SK-N-SH treated with all-trans-retinoic acid at 6 μM for 48 hours (cell line): ENCODE data around the gene KCNH3.

Experiments used
- ATAC-seq: fragments of 200-7000 bp; cut with Tn5 transposase; 3 replicates; pipeline ENCODE4 v1.9.1; 2020; ENCODE audit warnings: mild to moderate bottlenecking, moderate library complexity
- ARNTL ChIP-seq: fragments of 450-650 bp; formaldehyde crosslinking; IDR thresholded peaks from 2 replicates; pipeline ENCODE4 v1.5.0; 2020; ENCODE audit warnings: low read depth, mild to moderate bottlenecking, moderate library complexity, borderline replicate concordance
- BACH2 ChIP-seq: fragments of 250-450 bp; sonication (Bioruptor Pico); IDR thresholded peaks from 2 replicates; pipeline ENCODE4 v1.9.0; 2021; ENCODE audit warnings: mild to moderate bottlenecking, borderline replicate concordance
- CSDC2 ChIP-seq: fragments of 250-450 bp; sonication (Bioruptor Pico); IDR thresholded peaks from 2 replicates; pipeline ENCODE4 v1.5.0; 2020; ENCODE audit warnings: mild to moderate bottlenecking, moderate library complexity
- ISL1 ChIP-seq: fragments of 250-450 bp; sonication (Bioruptor Pico); IDR thresholded peaks from 2 replicates; pipeline ENCODE4 v2.1.2; 2022; ENCODE audit warnings: mild to moderate bottlenecking, moderate library complexity
- OSR1 ChIP-seq: fragments of 250-450 bp; sonication (Bioruptor Pico); IDR thresholded peaks from 2 replicates; pipeline ENCODE4 v1.8.0; 2022; ENCODE audit warnings: moderate library complexity, mild to moderate bottlenecking, inconsistent platforms
- PPARA ChIP-seq: fragments of 250-450 bp; sonication (Bioruptor Pico); IDR thresholded peaks from 2 replicates; pipeline ENCODE4 v1.5.0; 2020; ENCODE audit warnings: mild to moderate bottlenecking, borderline replicate concordance
- TCF4 ChIP-seq: fragments of 250-450 bp; sonication (Bioruptor Pico); IDR thresholded peaks from 2 replicates; pipeline ENCODE4 v1.8.0; 2021; ENCODE audit warnings: mild to moderate bottlenecking, moderate library complexity, borderline replicate concordance
- TOX ChIP-seq: fragments of 250-450 bp; sonication (Bioruptor Pico); IDR thresholded peaks from 2 replicates; pipeline ENCODE4 v1.8.0; 2021; ENCODE audit warnings: mild to moderate bottlenecking, moderate library complexity, borderline replicate concordance
- ZC3H10 ChIP-seq: fragments of 250-450 bp; sonication (Bioruptor Pico); IDR thresholded peaks from 2 replicates; pipeline ENCODE4 v1.5.1; 2021; ENCODE audit warnings: mild to moderate bottlenecking, moderate library complexity
- ZFP3 ChIP-seq: fragments of 250-450 bp; sonication (Bioruptor Pico); IDR thresholded peaks from 2 replicates; pipeline ENCODE4 v1.5.0; 2020; ENCODE audit warnings: mild to moderate bottlenecking, moderate library complexity
- ZFP30 ChIP-seq: fragments of 450-650 bp; formaldehyde crosslinking; IDR thresholded peaks from 2 replicates; pipeline ENCODE4 v1.5.0; 2022; ENCODE audit warnings: mild to moderate bottlenecking, moderate library complexity
- ZNF565 ChIP-seq: fragments of 450-650 bp; formaldehyde crosslinking; conservative IDR thresholded peaks from 2 replicates; pipeline ENCODE4 v1.5.0; 2020; ENCODE audit warnings: low read depth, mild to moderate bottlenecking, moderate library complexity
- ZNF70 ChIP-seq: fragments of 450-650 bp; formaldehyde crosslinking; IDR thresholded peaks from 2 replicates; pipeline ENCODE4 v1.5.0; 2020; ENCODE audit warnings: mild to moderate bottlenecking, moderate library complexity
- TF ChIP-seq, protein P1 (sequence below): fragments of 250-450 bp; sonication (Bioruptor Pico); IDR thresholded peaks from 2 replicates; pipeline ENCODE4 v1.5.0; 2020; ENCODE audit warnings: mild to moderate bottlenecking, moderate library complexity
- TF ChIP-seq, protein P2 (sequence below): fragments of 250-450 bp; sonication (Bioruptor Pico); IDR thresholded peaks from 2 replicates; pipeline ENCODE4 v1.8.0; 2020; ENCODE audit warnings: mild to moderate bottlenecking, moderate library complexity, borderline replicate concordance
- TF ChIP-seq, protein P3 (sequence below): fragments of 250-450 bp; sonication (Bioruptor Pico); IDR thresholded peaks from 2 replicates; pipeline ENCODE4 v1.5.1; 2020; ENCODE audit warnings: low read depth, mild to moderate bottlenecking, moderate library complexity
- TF ChIP-seq, protein P4 (sequence below): fragments of 250-450 bp; sonication (Bioruptor Pico); IDR thresholded peaks from 2 replicates; pipeline ENCODE4 v1.5.1; 2021; ENCODE audit warnings: mild to moderate bottlenecking, moderate library complexity
- TF ChIP-seq, protein P5 (sequence below): fragments of 250-450 bp; sonication (Bioruptor Pico); IDR thresholded peaks from 2 replicates; pipeline ENCODE4 v1.8.0; 2021; ENCODE audit warnings: low read depth, mild to moderate bottlenecking, moderate library complexity, borderline replicate concordance

Gene KCNH3

DNA sequence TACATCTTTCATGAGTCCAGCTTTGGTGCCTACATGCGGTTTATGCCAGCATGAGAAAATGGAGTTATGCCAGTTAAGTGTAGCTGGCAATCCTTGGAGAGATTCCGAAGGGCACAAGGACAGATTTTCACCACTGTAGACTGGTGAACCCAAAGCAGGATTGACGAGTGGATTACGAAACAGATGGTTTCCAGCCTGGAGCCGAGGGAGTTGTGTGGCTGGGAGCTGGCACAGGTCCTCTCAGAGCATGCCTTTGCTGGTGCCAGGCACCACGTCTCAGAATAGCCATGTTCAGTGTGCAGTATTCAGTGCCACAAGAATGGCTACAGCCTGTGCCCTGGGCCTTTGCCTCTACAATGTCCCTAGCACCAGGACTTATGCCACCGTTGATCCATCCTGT, 13.2 kb downstream of the KCNH3 start:
- no peak for ATAC-seq

DNA sequence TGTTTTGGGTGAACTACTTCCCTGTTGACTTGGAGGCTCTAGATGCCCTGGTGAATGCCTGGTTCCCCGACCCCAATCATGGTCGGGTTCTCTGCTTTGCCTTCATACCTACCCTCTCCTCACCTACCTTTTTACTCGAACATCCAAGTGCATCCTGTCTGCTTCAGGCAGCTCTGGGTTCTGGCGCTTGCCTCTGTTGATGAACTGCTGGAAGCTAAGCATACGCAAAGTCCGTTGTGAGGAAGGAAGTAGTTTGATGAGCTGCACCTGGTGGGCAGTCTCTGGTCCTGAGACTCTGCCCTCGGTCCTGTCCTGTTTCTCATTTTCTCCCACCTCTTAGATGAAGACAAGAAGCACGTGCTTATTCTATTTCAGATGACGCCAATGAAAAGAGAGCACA, 13.6 kb downstream of the KCNH3 start:
- ATAC-seq: no peak
- TF ChIP-seq, protein P1, sequence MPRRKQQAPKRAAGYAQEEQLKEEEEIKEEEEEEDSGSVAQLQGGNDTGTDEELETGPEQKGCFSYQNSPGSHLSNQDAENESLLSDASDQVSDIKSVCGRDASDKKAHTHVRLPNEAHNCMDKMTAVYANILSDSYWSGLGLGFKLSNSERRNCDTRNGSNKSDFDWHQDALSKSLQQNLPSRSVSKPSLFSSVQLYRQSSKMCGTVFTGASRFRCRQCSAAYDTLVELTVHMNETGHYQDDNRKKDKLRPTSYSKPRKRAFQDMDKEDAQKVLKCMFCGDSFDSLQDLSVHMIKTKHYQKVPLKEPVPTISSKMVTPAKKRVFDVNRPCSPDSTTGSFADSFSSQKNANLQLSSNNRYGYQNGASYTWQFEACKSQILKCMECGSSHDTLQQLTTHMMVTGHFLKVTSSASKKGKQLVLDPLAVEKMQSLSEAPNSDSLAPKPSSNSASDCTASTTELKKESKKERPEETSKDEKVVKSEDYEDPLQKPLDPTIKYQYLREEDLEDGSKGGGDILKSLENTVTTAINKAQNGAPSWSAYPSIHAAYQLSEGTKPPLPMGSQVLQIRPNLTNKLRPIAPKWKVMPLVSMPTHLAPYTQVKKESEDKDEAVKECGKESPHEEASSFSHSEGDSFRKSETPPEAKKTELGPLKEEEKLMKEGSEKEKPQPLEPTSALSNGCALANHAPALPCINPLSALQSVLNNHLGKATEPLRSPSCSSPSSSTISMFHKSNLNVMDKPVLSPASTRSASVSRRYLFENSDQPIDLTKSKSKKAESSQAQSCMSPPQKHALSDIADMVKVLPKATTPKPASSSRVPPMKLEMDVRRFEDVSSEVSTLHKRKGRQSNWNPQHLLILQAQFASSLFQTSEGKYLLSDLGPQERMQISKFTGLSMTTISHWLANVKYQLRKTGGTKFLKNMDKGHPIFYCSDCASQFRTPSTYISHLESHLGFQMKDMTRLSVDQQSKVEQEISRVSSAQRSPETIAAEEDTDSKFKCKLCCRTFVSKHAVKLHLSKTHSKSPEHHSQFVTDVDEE: no peak
- TF ChIP-seq, protein P2, sequence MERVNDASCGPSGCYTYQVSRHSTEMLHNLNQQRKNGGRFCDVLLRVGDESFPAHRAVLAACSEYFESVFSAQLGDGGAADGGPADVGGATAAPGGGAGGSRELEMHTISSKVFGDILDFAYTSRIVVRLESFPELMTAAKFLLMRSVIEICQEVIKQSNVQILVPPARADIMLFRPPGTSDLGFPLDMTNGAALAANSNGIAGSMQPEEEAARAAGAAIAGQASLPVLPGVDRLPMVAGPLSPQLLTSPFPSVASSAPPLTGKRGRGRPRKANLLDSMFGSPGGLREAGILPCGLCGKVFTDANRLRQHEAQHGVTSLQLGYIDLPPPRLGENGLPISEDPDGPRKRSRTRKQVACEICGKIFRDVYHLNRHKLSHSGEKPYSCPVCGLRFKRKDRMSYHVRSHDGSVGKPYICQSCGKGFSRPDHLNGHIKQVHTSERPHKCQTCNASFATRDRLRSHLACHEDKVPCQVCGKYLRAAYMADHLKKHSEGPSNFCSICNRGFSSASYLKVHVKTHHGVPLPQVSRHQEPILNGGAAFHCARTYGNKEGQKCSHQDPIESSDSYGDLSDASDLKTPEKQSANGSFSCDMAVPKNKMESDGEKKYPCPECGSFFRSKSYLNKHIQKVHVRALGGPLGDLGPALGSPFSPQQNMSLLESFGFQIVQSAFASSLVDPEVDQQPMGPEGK (CRISPR knock-in tag): no peak
- TF ChIP-seq, all 23 proteins: peak for 0

More for the DNA sequence above, 13.2 kb downstream of the KCNH3 start:
- TF ChIP-seq ZC3H10 (no peak), ZFP3 (CRISPR knock-in tag) (no peak), ZNF565 (CRISPR knock-in tag) (no peak), ARNTL (no peak), ISL1 (CRISPR knock-in tag) (no peak), ZFP30 (no peak), TCF4 (CRISPR knock-in tag) (no peak), PPARA (CRISPR knock-in tag) (no peak), OSR1 (CRISPR knock-in tag) (no peak), BACH2 (CRISPR knock-in tag) (no peak), ZNF70 (no peak), CSDC2 (CRISPR knock-in tag) (no peak)
- TF ChIP-seq, protein P3, sequence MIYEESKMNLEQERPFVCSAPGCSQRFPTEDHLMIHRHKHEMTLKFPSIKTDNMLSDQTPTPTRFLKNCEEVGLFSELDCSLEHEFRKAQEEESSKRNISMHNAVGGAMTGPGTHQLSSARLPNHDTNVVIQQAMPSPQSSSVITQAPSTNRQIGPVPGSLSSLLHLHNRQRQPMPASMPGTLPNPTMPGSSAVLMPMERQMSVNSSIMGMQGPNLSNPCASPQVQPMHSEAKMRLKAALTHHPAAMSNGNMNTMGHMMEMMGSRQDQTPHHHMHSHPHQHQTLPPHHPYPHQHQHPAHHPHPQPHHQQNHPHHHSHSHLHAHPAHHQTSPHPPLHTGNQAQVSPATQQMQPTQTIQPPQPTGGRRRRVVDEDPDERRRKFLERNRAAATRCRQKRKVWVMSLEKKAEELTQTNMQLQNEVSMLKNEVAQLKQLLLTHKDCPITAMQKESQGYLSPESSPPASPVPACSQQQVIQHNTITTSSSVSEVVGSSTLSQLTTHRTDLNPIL (CRISPR knock-in tag): no peak
- TF ChIP-seq, protein P2 (CRISPR knock-in tag): no peak
- TF ChIP-seq, protein P4, sequence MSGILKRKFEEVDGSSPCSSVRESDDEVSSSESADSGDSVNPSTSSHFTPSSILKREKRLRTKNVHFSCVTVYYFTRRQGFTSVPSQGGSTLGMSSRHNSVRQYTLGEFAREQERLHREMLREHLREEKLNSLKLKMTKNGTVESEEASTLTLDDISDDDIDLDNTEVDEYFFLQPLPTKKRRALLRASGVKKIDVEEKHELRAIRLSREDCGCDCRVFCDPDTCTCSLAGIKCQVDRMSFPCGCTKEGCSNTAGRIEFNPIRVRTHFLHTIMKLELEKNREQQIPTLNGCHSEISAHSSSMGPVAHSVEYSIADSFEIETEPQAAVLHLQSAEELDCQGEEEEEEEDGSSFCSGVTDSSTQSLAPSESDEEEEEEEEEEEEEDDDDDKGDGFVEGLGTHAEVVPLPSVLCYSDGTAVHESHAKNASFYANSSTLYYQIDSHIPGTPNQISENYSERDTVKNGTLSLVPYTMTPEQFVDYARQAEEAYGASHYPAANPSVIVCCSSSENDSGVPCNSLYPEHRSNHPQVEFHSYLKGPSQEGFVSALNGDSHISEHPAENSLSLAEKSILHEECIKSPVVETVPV (CRISPR knock-in tag): no peak
- TF ChIP-seq, protein P5, sequence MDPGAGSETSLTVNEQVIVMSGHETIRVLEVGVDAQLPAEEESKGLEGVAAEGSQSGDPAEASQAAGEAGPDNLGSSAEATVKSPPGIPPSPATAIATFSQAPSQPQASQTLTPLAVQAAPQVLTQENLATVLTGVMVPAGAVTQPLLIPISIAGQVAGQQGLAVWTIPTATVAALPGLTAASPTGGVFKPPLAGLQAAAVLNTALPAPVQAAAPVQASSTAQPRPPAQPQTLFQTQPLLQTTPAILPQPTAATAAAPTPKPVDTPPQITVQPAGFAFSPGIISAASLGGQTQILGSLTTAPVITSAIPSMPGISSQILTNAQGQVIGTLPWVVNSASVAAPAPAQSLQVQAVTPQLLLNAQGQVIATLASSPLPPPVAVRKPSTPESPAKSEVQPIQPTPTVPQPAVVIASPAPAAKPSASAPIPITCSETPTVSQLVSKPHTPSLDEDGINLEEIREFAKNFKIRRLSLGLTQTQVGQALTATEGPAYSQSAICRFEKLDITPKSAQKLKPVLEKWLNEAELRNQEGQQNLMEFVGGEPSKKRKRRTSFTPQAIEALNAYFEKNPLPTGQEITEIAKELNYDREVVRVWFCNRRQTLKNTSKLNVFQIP (CRISPR knock-in tag): no peak
- TF ChIP-seq, all 23 proteins: peak for 0

GRCh38 chr12:49552899-49553298, 14.1 kb downstream of the KCNH3 start:
- no peak for ATAC-seq
- TF ChIP-seq, protein P4 (CRISPR knock-in tag): no peak
- TF ChIP-seq, protein P1: no peak
- TF ChIP-seq, protein P3 (CRISPR knock-in tag): no peak
- TF ChIP-seq TOX (CRISPR knock-in tag): no peak
